ENCODE data around the gene BTN1A1. TPM values are rescaled to one million over a fixed set of nuclear protein-coding genes. Genes with fewer than 3 reads are reported as not detected.

BTN1A1 gene
- polyA plus RNA-seq, 1 donor (not counting 4 experiments of a cell fraction or from before 2014, with no cell fraction given), result not detected

DNA sequence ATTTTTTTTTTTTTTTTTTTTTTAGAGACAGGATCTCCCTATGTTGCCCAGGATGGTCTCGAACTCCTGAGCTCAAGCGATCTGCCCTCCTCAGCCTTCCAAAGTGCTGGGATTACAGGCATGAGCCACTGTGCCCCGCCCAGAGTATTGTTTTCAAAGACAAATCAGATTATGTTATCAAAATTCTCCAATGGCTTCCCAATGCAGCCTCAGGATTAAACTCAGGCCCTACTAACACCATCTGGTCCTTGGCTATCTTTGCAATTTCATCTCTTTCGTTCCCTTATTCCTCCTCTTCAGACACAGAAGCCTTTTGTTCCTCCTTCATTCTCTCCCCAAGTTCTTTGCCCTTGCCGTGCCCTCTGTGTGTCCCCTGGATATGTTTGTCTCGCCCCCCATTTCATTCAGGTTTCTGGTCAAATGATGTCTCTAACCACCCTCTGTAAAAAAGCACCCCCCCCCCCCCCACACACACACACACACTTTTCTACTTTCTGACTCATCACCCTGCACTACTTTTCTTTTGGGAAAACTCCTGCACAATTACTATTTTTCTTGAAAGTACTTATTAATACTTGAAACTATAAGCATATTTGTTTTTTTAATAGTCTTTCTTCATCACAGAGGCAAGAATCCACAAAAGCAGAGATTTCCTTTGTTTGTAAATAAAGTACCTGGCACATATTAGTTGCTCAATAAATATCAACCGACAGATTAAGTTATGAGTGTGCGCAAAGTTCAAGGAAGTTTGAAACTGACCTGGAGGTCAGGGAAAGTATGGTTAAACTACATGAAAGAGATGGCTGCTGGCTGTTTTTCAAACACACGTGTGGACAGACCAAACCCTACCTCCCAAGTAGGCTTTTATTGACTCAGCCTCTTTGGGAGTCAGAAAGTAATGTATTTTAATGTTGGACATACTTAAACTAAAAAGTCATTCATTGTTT, 16.7 kb downstream of the BTN1A1 start:
- H3K4me2 ChIP-seq (ENCODE audit: control insufficient read depth, extremely low read depth, insufficient read depth, low read depth, low read length), result no peak overlapping the region
- no peak overlapping the region for H3K4me3 ChIP-seq (ENCODE audit: control insufficient read depth in 2 of 3, extremely low read depth in 1 of 3, insufficient read depth in 2 of 3, low read depth in 1 of 3, low read length in 3 of 3)
- no peaks in the 10 kb centered on the region for H3K27me3 ChIP-seq (ENCODE audit: control insufficient read depth, extremely low read depth, insufficient read depth, low read length)
- no peak for DNase-seq (ENCODE audit: low read depth, low spot score)
- no peaks in the 10 kb centered on the region for H3K36me3 ChIP-seq (ENCODE audit: control insufficient read depth in 2 of 2, extremely low read depth in 1 of 2, insufficient read depth in 2 of 2, low read length in 2 of 2)
- dilution Hi-C loops (cut with MboI; ENCODE audit: extremely low pct_ligation_motif_present, low sequenced_read_pairs), result no loop called here
- no peaks in the 10 kb centered on the region for H3K79me2 ChIP-seq (ENCODE audit: control insufficient read depth, insufficient read depth, low read length)
- no peaks in the 10 kb centered on the region for H3K9me1 ChIP-seq (ENCODE audit: control insufficient read depth, extremely low read depth, insufficient read depth, low read length)
- peaks cover 9% of the 10 kb centered on the region for H3K4me1 ChIP-seq (ENCODE audit: control insufficient read depth, extremely low read depth, insufficient read depth, low read length)
- no peaks in the 10 kb centered on the region for H4K20me1 ChIP-seq (ENCODE audit: control insufficient read depth, extremely low read depth, insufficient read depth, low read length)
- no peak overlapping the region for H3K27ac ChIP-seq (ENCODE audit: control insufficient read depth, insufficient read depth, low read length)
- TF ChIP-seq EZH2 (IDR thresholded peaks at IDR 0.05; ENCODE audit: low read length), result no peak
- TF ChIP-seq CTCF (optimal IDR thresholded peaks at IDR 0.05 in 1 of 3, IDR thresholded peaks at IDR 0.05 in 1 of 3, conservative IDR thresholded peaks at IDR 0.05 in 1 of 3; ENCODE audit: extremely low read depth in 1 of 3, insufficient read depth in 2 of 3, low read length in 3 of 3), result no peak
- H2AFZ ChIP-seq (ENCODE audit: control insufficient read depth, low read length), result no peak overlapping the region
- no peak overlapping the region for H3K9ac ChIP-seq (ENCODE audit: control insufficient read depth, extremely low read depth, insufficient read depth, low read length)
- no peaks in the 10 kb centered on the region for H3K9me3 ChIP-seq (ENCODE audit: control insufficient read depth, low read depth, low read length)
- FAIRE-seq, result no peak

- Histone ChIP-seq H3K27ac (ENCODE audit: control insufficient read depth, insufficient read depth, low read length) (no peak overlapping the region), H3K79me2 (ENCODE audit: control insufficient read depth, insufficient read depth, low read length) (no peaks in the 10 kb centered on the region), H3K36me3 (ENCODE audit: control insufficient read depth in 2 of 2, extremely low read depth in 1 of 2, insufficient read depth in 2 of 2, low read length in 2 of 2) (no peaks in the 10 kb centered on the region), H3K4me3 (ENCODE audit: control insufficient read depth in 2 of 3, extremely low read depth in 1 of 3, insufficient read depth in 2 of 3, low read depth in 1 of 3, low read length in 3 of 3) (no peak overlapping the region), H2AFZ (ENCODE audit: control insufficient read depth, low read length) (no peak overlapping the region), H3K9me3 (ENCODE audit: control insufficient read depth, low read depth, low read length) (no peaks in the 10 kb centered on the region), H3K9me1 (ENCODE audit: control insufficient read depth, extremely low read depth, insufficient read depth, low read length) (no peaks in the 10 kb centered on the region), H3K4me1 (ENCODE audit: control insufficient read depth, extremely low read depth, insufficient read depth, low read length) (peaks cover 18% of the 10 kb centered on the region), H3K4me2 (ENCODE audit: control insufficient read depth, extremely low read depth, insufficient read depth, low read depth, low read length) (no peak overlapping the region), H3K27me3 (ENCODE audit: control insufficient read depth, extremely low read depth, insufficient read depth, low read length) (no peaks in the 10 kb centered on the region), H3K9ac (ENCODE audit: control insufficient read depth, extremely low read depth, insufficient read depth, low read length) (no peak overlapping the region), H4K20me1 (ENCODE audit: control insufficient read depth, extremely low read depth, insufficient read depth, low read length) (no peaks in the 10 kb centered on the region)
- no peak for FAIRE-seq
- dilution Hi-C loops (cut with MboI; ENCODE audit: extremely low pct_ligation_motif_present, low sequenced_read_pairs), result no loop called here
- TF ChIP-seq CTCF (optimal IDR thresholded peaks at IDR 0.05 in 1 of 3, IDR thresholded peaks at IDR 0.05 in 1 of 3, conservative IDR thresholded peaks at IDR 0.05 in 1 of 3; ENCODE audit: extremely low read depth in 1 of 3, insufficient read depth in 2 of 3, low read length in 3 of 3) (no peak), EZH2 (IDR thresholded peaks at IDR 0.05; ENCODE audit: low read length) (no peak)
- no peak for DNase-seq (ENCODE audit: low read depth, low spot score)
Measured at GRCh38 chr6:26519359-26519758, 19.3 kb downstream of the BTN1A1 start.

All from keratinocyte (primary cell).